ENCODE measurements around the gene GJA4.

Gene GJA4

DNA sequence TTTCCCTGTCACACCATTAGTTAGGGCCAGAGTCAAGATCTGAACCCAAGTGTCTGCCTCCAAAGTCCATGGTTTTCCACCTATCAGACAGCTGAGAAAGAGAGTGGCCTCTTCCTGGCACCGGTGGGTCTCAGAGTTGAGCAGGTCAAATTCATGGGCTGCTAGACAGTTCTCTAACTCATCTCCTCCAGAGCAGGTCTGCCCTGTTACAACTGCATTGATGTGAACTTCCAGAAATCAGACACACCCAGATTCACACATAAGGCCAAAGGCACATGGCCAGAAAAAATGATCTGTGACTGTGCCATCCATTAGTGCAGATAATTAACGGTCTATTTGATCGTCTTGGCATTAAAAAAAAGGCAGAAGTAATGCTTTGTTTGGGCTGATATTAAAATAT lies 49.3 kb downstream of the GJA4 start:
- no peak for DNase-seq

DNA sequence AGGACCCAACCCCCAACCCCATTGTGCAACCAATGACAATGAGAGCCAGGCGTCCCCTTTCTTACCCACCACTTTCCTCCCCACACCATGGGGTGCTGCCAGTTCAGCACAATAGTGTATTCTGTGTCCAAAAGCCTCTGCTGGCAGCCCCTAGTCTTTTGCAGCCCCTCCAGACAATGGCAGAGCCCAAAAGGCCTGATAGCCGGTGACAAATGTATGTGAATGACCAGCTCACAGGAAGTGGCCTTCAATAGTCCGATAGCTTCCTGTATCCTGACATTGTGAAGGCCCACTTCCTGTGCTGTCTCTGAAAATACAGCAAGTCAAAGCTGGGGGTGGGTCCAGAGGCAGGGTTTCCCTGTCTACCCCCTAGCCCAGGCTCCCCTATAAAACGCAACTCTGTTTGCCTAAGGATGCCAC lies 50.2 kb downstream of the GJA4 start:
- no peak for DNase-seq

DNA sequence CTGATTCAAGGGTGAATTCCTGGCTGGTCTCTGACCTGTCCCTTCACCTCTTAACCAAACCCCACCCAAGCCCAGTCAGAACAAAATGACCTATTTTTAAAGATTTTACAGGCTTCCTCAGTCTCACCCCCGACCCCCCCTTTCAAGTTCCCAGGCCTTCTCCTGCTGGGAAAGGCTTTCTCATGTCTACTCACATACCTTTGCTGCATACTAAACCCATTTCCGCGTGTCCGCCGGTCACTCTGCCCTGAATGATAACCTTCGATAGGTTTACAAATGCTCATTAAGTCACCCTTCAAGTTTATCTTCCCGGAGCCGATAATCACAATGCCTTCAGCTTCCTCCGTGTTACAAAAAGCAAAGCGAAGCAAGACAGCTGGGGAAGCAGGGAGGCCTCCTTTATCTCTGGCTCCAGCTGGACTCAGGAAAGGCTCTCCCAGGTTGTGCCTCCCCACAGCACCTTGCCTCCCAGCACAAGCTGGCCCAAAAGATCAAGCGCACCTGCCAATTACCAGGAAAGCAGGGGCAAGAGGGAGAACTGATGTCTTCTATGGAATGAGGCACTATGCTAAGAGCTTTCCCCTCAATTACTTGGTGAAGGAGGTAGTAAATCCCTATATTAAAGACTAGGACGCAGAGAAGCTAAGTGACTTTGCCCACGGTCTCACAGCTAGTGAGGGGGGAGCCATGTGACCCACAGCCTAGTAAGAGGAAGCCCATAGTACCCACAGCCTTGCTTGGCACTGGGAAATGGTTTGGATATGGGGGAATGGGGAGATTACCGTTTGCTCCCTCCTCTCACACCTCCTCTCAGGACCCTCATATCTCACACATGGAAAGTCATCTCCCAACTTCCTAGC lies 50.8 kb downstream of the GJA4 start:
- DNase-seq: no peak

DNA sequence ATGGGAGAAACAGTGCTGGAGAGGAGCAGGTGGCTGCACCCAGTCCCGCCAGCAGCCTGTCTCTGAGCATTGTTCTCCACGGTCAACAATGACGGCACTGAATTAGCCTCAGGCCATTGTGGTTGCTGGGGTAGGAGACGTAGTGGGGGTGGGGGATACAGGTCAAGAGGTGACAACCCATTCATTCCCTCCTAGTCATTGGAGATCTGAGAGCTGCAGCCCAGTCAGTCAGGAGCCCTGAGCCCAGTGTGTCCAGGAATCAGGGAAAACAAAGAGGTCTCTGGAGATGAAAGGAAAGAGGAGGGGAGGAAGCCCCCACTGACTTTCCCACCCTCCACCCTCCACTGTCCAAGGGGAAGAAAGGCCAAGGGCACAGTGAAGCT lies 51.4 kb downstream of the GJA4 start:
- no peak for DNase-seq
